ENCODE measurements around the gene KPNB1. TPM values are rescaled to one million over a fixed set of nuclear protein-coding genes. Genes with fewer than 3 reads are reported as not detected.

Gene KPNB1
- 144 TPM for polyA plus RNA-seq (ENCODE audit: insufficient read length)

DNA sequence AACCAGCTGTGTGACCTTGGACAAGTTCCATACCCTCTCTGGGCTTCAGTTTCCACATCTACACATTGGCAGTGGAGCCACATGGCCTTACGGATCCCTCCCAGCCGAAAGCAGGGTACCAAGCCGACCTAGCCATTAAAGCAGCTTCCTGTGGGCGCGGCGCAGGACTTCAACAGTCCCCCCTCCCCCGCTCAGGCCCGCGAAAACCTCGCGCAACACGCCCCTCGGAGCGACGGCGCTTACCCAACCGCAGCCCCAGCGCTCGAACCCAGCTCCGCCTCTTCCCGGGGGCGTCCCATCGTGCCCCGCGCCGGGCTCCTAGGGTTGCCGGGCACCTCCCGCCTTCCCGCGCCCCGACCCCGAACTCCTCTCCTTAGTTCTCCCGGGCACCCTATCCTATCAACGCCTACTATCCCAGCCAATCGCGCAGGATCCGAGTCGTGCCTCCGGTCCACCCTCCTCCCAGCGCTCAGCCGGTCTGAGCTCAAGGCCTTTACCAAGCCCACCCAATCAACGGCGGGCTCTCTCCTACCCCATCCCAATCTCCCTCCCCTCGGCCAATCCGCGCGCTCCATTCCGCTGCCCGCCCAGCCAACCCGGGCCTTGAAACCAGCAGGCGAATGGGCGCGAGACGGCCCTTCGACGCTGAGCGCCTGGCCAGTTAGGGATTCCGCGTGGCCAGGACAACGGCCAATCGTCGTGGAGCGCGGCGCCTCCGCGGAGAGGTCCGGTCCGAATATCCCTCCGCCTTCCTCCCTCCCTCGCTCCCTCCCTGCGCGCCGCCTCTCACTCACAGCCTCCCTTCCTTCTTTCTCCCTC is at the start of gene KPNB1:
Gene KPNB1, plus strand, starts transcription at position 767 of the 819 bp plus-strand sequence. CDS start 326 bp downstream, outside the sequence.
- DNase-seq: peak; percentile 100

DNA sequence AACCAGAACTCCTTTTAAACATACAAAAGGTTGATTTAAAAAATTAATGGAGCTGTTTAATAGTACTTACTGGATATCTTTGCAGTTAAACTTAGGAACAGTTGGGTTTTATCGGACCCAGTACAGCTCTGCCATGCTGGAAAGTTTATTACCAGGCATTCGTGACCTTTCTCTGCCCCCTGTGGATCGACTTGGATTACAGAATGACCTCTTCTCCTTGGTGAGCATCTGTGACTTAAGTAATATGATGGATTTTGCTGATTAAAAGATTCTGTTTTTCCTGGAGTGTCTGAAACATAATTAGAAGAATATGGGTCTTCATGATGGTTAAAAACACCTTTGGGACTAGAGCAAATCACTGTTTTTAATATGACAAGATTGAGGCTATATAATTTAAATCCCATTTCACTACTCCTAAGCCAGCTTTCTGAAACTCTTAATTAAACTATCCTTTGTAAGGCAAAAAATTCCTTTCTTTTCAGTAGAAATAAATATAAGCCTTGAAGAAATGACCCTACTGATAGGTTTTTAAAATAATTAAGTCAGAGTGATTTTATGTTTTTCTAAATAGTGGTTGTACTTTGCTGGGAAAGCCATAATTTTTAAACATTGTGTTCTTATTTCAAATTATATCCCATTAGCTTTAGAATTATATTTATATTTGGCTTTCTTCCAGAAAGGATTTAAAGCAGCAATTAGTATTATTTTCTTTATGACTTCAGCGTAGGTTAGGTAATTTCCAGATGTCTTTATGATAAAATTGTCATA is 45.7 kb upstream of the KPNB1 start:
- DNase-seq: no peak

DNA sequence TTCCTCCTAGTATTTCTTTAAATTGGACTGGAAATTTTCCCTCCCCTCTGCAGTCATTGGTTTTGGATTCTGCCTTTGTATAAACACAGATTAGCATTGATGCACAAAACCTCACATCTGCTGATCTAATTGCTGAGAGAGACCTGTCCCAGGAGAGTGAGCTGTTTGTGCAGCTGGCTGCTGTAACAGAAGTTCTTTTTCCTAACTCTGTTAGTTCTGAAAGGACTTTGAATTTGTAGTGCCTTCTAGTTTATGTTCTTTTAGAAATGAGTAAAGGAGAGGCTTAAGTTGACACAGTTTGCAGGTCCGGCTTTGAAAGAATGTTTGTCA is 45.2 kb upstream of the KPNB1 start:
- DNase-seq: peak; percentile 79

DNA sequence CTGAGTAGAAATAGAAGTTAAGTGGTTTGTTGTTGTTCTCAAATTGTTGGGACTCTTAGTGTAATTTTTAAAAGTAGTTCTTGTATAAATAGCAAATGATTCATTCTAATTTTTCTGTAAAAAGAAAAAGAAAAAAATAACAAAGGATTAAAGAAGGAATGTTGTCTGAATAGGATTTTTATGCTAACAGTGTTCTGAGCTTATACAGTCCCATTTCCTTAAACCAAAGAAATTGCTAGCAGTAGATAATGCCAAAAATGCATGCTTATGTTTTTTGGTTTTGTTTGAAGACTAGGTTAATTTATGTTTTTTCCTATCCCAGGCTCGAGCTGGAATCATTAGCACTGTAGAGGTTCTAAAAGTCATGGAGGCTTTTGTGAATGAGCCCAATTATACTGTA is 44.7 kb upstream of the KPNB1 start:
- no peak for DNase-seq

DNA sequence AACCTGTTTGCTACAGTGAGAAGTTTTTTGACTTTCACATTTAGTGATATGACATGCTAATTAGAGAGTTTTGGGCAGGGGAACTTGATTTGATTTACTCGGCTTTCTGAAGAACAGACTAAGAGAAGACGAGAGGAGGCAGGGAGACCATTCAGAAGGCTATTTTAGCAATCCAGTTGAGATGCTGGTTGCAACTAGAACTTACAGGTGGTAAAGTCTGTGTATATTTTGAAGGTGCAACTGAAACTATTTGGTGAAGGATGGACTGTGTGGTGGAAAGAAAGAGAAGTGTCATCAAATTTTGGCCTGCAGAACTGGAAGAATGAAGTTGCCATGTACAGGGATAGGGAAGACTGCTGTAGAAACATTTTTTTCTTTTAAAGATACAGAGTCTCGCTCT is 42.2 kb upstream of the KPNB1 start:
- DNase-seq: no peak

DNA sequence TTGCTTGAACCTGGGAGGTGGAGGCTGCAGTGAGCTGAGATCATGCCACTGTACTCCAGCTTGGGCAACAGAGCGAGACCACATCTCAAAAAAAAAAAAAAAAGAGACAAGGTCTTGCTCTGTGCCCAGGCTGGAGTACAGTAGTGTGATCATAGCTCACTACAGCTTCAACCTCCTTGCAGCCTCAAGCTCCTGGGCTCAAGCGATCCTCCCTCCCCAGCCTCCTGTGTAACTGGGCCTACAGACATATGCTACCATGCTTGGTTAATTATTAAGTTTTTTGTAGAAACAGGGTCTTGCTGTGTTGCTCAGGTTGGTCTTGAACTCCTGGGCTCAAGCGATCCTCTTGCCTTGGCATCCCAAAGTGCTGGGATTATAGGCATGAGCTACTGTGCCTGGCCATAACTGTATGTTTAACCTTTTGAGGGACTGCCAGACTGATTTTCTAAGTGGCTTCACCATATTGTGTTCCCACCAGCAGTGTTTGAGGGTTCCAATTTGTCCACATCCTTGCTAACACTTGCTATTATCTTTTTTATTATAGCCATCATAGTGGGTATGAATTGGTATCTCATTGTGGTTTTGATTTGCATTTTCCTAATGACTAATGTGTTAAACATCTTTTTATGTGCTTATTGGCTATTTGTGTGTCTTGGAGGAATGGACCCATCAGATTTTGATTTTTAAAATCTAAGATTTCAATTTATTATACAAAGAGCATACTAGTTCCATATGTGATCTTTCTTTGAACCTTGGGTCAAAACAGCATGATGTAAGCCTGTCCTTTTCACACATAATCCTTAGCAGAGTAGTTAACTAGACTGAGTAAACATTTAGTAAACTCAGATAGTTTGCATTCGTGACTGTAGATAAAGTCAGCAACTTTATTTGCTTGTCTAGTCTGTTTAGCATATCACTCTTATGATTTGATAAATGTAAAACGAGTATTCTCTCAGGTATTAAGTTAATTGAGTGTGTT is 38.1 kb upstream of the KPNB1 start:
- DNase-seq: no peak

DNA sequence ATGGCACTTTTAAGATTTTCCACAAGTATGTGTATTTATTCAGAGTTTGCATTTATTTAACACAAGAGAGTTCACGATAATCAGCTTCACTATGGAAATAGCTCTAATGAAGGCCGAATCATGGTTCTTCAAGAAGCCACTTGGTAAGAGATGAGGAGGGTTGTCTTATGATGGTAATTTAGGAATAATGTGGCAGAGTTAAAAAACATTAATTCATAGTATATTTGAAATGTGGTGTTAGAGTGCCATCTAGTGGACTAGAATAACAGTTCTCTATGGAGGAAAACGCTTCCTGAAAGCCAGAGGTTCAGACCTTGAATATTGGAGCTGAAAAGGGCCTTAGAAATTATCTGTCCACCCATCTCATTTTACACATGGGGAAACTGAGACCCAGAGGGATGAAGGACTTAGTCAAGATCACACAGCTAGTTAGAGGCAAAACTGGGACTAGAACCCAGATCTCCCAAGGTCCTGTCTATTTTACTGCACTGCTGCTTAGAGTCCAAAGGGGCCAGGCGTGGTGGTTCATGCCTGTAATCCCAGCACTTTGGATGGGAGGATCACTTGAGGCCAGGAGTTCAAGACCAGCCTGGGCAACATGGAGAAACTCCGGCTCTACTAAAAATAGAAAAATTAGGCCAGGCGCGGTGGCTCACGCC is 33.8 kb upstream of the KPNB1 start:
- peak; percentile 60 for DNase-seq

DNA sequence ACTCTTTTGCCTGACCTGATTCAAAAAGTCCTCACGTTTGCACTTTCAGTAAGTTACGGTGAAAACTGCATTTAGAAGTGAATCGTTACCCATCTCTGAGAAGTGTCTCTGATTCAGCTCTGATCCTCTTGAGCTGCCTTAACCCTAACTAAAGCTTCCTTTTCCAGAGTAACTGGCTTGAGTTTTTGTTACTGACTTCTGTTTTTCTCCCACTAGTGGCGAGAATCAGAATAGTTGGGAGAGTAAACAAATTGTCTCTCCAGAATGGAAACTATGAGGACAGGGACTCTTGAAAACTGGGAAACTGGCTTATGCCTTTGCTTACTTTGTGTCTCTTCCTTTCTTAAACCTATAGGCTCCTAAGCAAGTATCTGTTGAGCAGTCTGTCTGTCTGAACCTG is 31.3 kb upstream of the KPNB1 start:
- DNase-seq: no peak

DNA sequence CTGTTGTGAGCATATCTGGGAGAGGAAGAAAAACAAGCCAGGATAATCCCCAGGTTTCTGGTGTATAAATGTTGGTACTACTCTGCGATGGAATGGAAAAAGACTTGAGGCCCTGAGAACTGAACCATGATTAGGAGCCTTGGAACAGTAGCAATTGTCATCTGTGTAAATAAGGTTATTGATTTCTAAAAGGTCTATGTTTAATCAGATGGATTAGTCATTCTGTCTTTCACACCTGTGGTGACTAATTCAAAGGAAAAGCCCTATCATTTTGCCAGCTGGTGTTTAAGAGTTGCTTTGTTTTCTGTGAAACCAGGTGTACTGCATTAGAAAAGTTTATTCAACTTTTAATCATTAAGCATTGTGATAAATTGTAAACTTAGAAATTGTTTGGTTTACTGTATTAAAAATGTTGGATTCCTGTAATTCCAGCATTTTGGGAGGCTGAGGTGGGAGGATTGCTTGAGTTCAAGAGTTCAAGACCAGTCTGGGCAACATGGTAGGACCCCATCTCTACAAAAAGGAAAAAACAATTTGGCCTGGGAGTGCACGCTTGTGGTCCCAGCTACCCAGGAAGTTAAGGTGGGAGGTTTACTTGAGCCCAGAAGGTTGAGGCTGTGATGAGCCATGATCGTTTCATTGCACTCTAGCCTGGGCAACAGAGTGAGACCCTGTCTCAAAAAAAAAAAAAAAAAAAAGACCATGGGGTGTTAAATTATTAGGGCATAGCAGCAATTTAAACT is 29.0 kb upstream of the KPNB1 start:
- DNase-seq: no peak

DNA sequence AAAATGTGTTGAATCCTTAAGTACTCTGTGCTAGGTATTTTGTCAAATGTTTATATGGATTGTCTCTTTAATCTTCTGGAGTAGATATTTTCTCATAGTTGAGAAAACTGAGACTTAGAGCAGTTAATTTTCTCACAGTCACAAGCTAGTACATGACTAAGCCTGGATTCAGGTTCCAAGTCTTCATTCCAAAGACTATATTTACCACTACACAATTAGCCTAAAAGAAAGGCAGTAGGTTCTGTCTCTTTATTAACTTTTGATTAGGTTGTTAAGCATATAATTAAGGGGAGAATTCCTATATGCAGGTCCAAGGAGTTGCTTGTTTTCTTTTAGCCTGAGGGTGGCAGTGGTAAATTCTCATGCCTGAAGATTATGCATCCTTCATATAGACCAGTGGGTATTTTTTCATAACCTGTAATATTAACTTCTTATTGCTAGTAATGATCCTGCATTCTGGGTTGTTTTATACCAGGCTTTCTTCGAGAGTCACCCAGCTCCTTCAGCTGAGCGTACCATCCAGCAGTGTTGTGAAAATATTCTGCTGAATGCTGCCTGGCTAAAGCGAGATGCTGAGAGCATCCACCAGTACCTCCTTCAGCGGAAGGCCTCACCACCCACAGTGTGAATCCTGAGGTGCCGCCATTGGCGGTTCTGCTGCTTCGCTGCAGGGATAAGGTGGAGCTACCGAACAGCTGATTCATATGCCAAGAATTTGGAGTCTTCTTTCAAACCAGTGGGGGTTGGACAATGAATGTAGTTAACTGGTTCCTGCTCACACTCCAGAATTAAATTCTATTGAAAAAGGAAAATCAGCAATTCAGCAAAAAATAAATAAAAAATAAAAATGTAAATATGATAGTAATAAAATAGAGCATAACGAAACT is 28.2 kb upstream of the KPNB1 start:
- DNase-seq: no peak

DNA sequence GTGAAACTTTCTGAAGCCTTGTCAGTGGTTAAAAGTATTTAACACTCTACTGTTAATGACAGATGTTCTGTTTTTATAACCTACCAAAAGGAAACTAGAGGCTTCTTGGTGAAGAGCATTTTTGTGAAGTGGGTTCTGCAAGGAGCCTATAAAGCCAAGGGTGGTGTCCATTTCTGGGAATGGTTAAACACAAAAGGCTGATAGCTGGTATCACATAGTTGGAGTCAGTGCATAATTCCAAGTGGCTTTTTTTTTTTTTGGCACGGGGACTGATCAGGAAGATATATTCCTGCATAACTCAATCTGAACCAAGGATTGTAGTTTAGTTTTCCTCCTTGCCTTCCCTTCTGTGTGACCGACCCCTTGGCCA is 27.6 kb upstream of the KPNB1 start:
- no peak for DNase-seq

DNA sequence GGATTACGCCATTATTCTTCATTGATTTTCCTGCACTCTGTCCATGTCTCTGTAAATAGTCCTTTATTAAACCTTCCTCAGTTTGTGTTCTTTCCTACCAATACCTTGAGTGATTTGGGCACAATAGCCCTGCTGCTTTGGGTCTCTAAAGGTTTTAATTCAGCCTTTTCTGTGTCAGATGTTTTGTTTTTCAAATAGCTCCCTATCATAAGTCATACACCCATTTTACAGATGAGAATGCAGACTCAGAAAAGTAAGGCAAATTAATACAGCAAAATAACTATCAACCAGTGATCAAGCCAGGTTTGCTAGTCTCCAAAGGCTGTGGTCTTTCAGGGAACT is 25.0 kb upstream of the KPNB1 start:
- no peak for DNase-seq

DNA sequence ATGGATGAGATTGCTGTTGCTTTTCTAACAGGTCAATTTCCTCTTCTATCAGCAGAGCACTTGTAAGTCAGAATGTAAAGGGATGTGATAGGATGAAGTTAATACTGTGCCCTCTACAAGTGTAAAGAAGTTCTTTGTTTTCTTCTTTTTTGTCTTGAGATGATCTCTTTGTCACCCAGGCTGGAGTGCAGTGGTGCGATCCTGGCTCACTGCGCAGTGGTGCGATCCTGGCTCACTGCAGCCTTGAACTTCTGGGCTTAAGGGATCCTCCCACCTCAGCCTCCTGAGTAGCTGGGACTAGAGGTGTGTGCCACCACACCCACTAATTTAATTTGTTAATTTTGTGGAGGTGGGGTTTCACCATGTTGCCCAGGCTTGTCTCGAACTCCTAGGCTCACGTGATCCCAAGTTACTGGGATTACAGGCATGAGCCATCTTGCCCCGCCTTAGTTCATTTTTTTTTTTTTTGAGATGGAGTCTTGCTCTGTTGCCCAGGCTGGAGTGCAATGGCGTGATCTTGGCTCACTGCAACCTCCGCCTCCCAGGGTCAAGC is 21.6 kb upstream of the KPNB1 start:
- no peak for DNase-seq

DNA sequence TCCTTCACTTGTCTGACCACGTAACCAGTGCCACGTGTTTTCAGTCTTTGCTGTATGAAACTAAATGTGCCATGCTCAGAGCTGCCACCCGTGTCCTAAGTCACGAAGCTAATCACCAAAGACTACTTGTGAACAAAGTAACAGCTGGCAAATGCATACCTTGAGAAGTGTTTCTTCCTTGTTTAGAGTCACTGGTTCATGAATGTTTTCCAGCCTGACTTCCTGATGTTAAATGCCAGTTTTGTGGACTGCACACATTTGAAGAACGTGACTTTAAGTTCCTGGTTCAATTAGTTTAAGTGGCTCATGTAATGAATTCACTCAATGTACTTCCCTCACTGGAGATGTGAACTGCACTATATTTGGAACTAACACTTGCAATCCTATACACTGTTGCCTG is 19.9 kb upstream of the KPNB1 start:
- DNase-seq: no peak

DNA sequence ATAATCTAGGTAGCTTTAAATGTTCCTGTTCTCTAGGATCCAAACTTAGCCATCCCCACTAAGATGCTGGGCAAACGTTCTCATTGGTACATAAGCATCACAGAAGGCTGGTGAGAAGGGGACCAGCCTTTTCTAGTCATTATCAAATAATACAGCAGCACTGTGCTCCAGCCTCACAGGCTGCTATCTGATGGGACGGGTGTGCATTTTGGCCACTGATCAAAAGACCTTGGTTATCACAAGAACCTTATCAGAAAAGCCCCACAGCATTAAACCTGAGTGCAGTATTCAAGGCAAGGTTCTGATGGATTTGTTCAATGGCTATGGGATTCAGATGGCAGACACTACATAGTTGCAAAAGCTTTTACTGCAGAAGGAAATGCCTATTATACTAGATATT is 19.1 kb upstream of the KPNB1 start:
- no peak for DNase-seq

DNA sequence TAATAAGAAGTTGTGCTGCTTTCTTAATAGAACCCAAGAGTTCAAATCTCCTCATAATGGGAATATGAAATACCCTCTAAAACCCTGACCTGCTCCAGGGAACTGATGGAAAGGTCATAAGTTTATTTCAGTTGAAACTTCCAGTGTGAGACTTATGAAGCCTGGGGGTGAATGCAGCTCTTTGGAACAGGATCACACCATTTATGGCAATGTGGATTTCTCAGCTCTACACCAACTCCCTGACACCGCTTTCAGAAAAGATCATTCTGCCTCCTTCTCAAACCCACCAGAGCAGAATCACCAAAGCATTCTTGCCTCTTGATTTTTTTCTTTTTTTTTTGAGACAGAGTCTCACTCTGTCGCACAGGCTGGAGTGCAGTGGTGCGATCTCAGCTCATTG is 16.7 kb upstream of the KPNB1 start:
- DNase-seq: no peak

DNA sequence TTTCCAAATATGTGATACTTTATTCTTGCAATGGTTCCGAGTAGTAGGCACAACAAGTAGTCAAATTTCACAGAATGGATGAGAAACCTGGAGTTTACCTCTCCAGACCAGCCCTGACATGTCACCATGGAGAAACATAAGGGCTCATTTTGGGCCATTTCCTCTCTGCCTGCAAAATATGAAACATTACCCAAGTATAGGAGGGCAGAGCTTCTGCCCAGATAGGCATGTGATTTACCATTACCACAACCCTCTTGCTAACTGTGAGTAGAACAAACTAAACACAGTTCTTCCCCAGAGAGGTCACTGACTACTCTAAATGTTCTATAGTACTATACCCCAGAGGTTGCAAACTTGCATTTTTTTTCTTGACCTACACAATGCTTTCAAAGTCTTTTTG is 15.7 kb upstream of the KPNB1 start:
- DNase-seq: no peak

DNA sequence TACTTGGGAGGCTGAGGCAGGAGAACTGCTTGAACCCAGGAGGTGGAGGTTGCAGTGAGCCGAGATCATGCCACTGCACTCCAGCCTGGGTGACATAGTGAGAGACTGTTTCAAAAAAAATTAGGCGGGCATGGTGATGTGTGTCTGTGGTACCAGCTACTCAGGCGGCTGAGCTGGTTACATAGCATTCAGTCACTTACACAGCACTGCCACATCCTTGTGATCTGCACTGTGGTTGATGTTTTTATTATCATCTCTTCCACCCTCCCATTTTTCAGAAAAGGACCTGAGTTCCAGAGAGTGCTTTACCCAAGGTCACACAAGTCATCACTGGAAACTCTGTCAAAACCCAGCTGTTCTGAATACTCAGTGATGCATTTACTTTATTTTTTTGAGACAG is 14.8 kb upstream of the KPNB1 start:
- no peak for DNase-seq

DNA sequence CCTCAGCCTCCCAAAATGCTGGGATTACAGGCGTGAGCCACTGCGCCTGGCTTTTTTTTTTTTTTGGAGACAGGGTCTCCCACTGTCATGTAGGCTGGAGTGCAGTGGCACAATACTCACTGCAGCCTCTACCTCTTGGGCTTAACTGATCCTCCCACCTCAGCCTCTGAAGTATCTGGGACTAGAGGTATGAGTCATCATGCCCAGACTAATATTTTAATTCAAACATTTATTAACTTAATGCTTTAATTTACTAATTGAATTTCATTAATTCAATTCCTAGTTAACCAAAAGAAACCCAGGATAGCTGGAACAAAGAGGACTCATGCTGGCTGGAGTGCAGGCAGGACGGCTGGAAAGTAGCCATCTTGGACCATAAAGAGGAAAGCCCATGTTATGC is 14.0 kb upstream of the KPNB1 start:
- no peak for DNase-seq

DNA sequence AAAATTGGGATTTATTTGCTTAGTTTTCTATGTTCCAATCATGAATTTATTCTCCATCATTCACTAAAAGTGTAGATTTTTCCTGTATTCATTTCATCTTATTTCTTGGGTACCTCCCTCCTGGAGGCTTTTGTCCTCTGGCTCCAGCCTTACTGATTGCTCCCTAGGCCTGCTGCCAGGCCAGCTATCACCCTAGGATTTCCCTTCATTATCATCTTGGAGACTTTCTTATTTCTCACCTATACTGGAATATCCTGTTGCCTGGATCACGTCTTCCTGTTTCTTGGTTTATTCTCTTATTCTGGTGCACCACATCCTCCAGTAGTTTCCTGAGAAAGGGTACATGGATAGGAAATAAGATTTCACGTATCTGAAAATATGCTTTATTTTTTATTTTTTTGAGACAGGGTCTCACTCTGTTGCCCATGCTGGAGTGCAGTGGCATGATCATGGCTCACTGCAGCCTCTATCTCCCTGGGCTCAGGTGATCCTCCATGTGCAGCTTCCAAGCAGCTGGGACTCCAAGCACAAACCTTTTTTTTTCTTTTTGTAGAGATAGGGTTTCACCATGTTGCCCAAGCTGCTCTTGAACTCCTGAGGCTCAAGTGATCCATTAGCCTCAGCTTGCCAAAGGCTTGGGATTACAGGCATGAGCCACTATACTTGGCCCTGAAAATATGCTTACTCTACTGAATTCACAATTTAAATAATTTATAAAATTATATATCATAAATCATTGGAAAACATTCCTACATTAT is 13.3 kb upstream of the KPNB1 start:
- DNase-seq: no peak
